ENCODE results near the gene PSMD3. TPM values are rescaled to one million over a fixed set of nuclear protein-coding genes. Genes with fewer than 3 reads are reported as not detected.
A peak's percentile ranks its signal among the peaks of the same experiment; 100 is the strongest.
"Not testable (repeated sequence)": the region's sequence is repeated elsewhere in the genome, so short reads cannot be mapped to it uniquely, and the experiment has no call there.

The PSMD3 gene
- total and polyA plus RNA-seq, 8 donors, result 32.0 to 43.5 (median 39.4) TPM

- Histone ChIP-seq H3K4me1 (no peaks in the 10 kb centered on the region), H3K9me3 (no peaks in the 10 kb centered on the region), H3K27me3 (no peaks in the 10 kb centered on the region), H3K4me3 (no peak overlapping the region), H3K36me3 (no peaks in the 10 kb centered on the region), H3K27ac (no peak overlapping the region)
- ATAC-seq (no peak), DNase-seq (no peak), FAIRE-seq (no peak)
- TF ChIP-seq CTCF (IDR thresholded peaks at IDR 0.05), result no peak
- intact Hi-C loops (cut with DNase I), result no loop called here
- 73 to 81% methylated on average over 16 of the region's 16 CpGs for WGBS, 2 donors
Observed at GRCh38 chr17:39944393-39944711, 36.3 kb upstream of the PSMD3 start.

GRCh38 chr17:39946551-39947330, 33.9 kb upstream of the PSMD3 start:
- H3K4me3 ChIP-seq, result no peak overlapping the region
- 80 to 83% methylated on average over 15 of the region's 15 CpGs for WGBS, 2 donors
- intact Hi-C loops (cut with DNase I), result no loop called here
- no peaks in the 10 kb centered on the region for H3K36me3 ChIP-seq
- H3K9me3 ChIP-seq, result no peaks in the 10 kb centered on the region
- DNase-seq (no peak), ATAC-seq (no peak), FAIRE-seq (no peak)
- no peak for TF ChIP-seq CTCF (IDR thresholded peaks at IDR 0.05)
- peaks cover 0 to 3% (median 0%) of the 10 kb centered on the region in 3 donors for H3K4me1 ChIP-seq
- H3K27me3 ChIP-seq, result no peaks in the 10 kb centered on the region
- H3K27ac ChIP-seq, result no peak overlapping the region

- DNase-seq; H3K27me3 ChIP-seq; ATAC-seq; H3K27ac ChIP-seq; H3K36me3 ChIP-seq; H3K4me3 ChIP-seq; intact Hi-C loops (cut with DNase I); H3K4me1 ChIP-seq; FAIRE-seq; H3K9me3 ChIP-seq: not testable (repeated sequence)
- WGBS, 2 donors, result 85 to 97% methylated on average over 5 of the region's 5 CpGs
Observed at GRCh38 chr17:39948489-39948828, 32.1 kb upstream of the PSMD3 start.

GRCh38 chr17:39949028-39949427, 31.6 kb upstream of the PSMD3 start:
- WGBS, 2 donors, result 77 to 90% methylated on average over 2 of the region's 2 CpGs
- H3K4me3 ChIP-seq, result no peak overlapping the region
- TF ChIP-seq CTCF (IDR thresholded peaks at IDR 0.05), result no peak
- ATAC-seq (no peak), FAIRE-seq (no peak), DNase-seq (no peak)
- H3K36me3 ChIP-seq, result no peaks in the 10 kb centered on the region
- H3K4me1 ChIP-seq, result peaks cover 0 to 6% (median 3%) of the 10 kb centered on the region in 3 donors
- H3K9me3 ChIP-seq, result no peaks in the 10 kb centered on the region
- H3K27ac ChIP-seq, result peak overlapping the region in 1 of 4 donors; percentile 28
- H3K27me3 ChIP-seq, result no peaks in the 10 kb centered on the region
- intact Hi-C loops (cut with DNase I), result no loop called here

- H3K4me1 ChIP-seq, result peaks cover 0 to 6% (median 3%) of the 10 kb centered on the region in 3 donors
- TF ChIP-seq CTCF (IDR thresholded peaks at IDR 0.05), result no peak
- H3K27ac ChIP-seq, result no peak overlapping the region
- no peak for ATAC-seq
- DNase-seq, result peak in 4 of 6 donors; percentile 26 to 54 (median 34)
- intact Hi-C loops (cut with DNase I), result no loop called here
- no peak overlapping the region for H3K4me3 ChIP-seq
- no peak for FAIRE-seq
- no peaks in the 10 kb centered on the region for H3K9me3 ChIP-seq
- WGBS, 2 donors, result 36 to 37% methylated on average over 5 of the region's 5 CpGs
- H3K27me3 ChIP-seq, result no peaks in the 10 kb centered on the region
- no peaks in the 10 kb centered on the region for H3K36me3 ChIP-seq
Observed at GRCh38 chr17:39950871-39951348, 29.7 kb upstream of the PSMD3 start.
